Neuronal stem cell (in vitro differentiated cells): Measurements from ENCODE around the gene NRF1.

ENCODE experiments used
- DNase-seq: peaks from one replicate; pipeline ENCODE4 v3.0.0-alpha.2; 2013; ENCODE audit warnings: low spot score
- H2AFZ ChIP-seq: one replicate; pipeline ENCODE4 v1.6.1; 2013; ENCODE audit warnings: mild to moderate bottlenecking, low read length, inconsistent platforms
- H2AK5ac ChIP-seq: 2 replicates; pipeline ENCODE4 v1.6.1; 2013; ENCODE audit warnings: low read depth, mild to moderate bottlenecking, inconsistent platforms, low read length, moderate library complexity, mixed read lengths
- H2BK120ac ChIP-seq: 2 replicates; pipeline ENCODE4 v1.6.1; 2013; ENCODE audit warnings: low read depth, mild to moderate bottlenecking, inconsistent platforms, low read length, moderate library complexity, mixed read lengths
- H2BK12ac ChIP-seq: one replicate; pipeline ENCODE4 v1.6.1; 2013; ENCODE audit warnings: low read length, inconsistent platforms
- H2BK15ac ChIP-seq: 2 replicates; pipeline ENCODE4 v1.6.1; 2013; ENCODE audit warnings: mild to moderate bottlenecking, low read length, inconsistent platforms, mixed read lengths
- H2BK5ac ChIP-seq: one replicate; pipeline ENCODE4 v1.6.1; 2013; ENCODE audit warnings: inconsistent platforms, mild to moderate bottlenecking, low read length, moderate library complexity
- H3K14ac ChIP-seq: one replicate; pipeline ENCODE4 v1.6.1; 2013; ENCODE audit warnings: low read length, inconsistent platforms
- H3K18ac ChIP-seq: 2 replicates; pipeline ENCODE4 v1.6.1; 2013; ENCODE audit warnings: low read length, inconsistent platforms
- H3K23ac ChIP-seq: 2 replicates; pipeline ENCODE4 v1.6.1; 2013; ENCODE audit warnings: low read depth, mild to moderate bottlenecking, mixed read lengths, low read length, inconsistent platforms; ENCODE audit not compliant: poor library complexity
- H3K27ac ChIP-seq: replicated peaks from 3 replicates; pipeline ENCODE4 v1.5.1; 2013; ENCODE audit warnings: low read length, inconsistent platforms
- H3K27me3 ChIP-seq, 3 experiments: 2 replicates each; pipeline ENCODE4 v1.6.1; 2013; ENCODE audit warnings: low read length in 3 of 3, mild to moderate bottlenecking in 2 of 3, inconsistent platforms in 1 of 3, low read depth in 1 of 3, mixed read lengths in 1 of 3, moderate library complexity in 1 of 3; ENCODE audit not compliant: control insufficient read depth in 3 of 3, insufficient read depth in 3 of 3
- H3K36me3 ChIP-seq, 2 donors: replicated peaks in 1 of 2; 2 replicates each; pipeline ENCODE4 v1.6.1; 2013; ENCODE audit warnings: low read length in 2 of 2; ENCODE audit not compliant: control insufficient read depth in 2 of 2, insufficient read depth in 2 of 2
- H3K4ac ChIP-seq: 2 replicates; pipeline ENCODE4 v1.6.1; 2013; ENCODE audit warnings: inconsistent platforms, mild to moderate bottlenecking, low read length, moderate library complexity
- H3K4me1 ChIP-seq, 2 donors: 1 replicate in 1 of 2; 2 replicates in 1 of 2; pipeline ENCODE4 v1.6.1; 2013; ENCODE audit warnings: low read length in 2 of 2, low read depth in 1 of 2; ENCODE audit not compliant: control insufficient read depth in 2 of 2, insufficient read depth in 1 of 2
- H3K4me2 ChIP-seq: one replicate; pipeline ENCODE4 v1.6.1; 2013; ENCODE audit warnings: mild to moderate bottlenecking, low read length, inconsistent platforms; ENCODE audit not compliant: insufficient read depth, poor library complexity, severe bottlenecking
- H3K4me3 ChIP-seq, 2 donors: 2 replicates each; pipeline ENCODE4 v1.5.1; 2013; ENCODE audit warnings: low read length in 2 of 2, mild to moderate bottlenecking in 2 of 2, inconsistent platforms in 1 of 2, moderate library complexity in 1 of 2
- H3K79me1 ChIP-seq: one replicate; pipeline ENCODE4 v1.6.1; 2013; ENCODE audit warnings: low read depth, mild to moderate bottlenecking, inconsistent platforms, low read length, moderate library complexity
- H3K9ac ChIP-seq: one replicate; pipeline ENCODE4 v1.6.1; 2013; ENCODE audit warnings: mild to moderate bottlenecking, low read depth, low read length, inconsistent platforms; ENCODE audit not compliant: poor library complexity
- H3K9me3 ChIP-seq, 2 donors: replicated peaks in 1 of 2; 2 replicates each; pipeline versions ENCODE3 to v1.6.1; 2013; ENCODE audit warnings: low read length in 2 of 2, mild to moderate bottlenecking in 2 of 2, inconsistent platforms in 1 of 2, low read depth in 1 of 2, mixed read lengths in 1 of 2, moderate library complexity in 1 of 2; ENCODE audit not compliant: control insufficient read depth in 2 of 2, insufficient read depth in 1 of 2
- H4K8ac ChIP-seq: one replicate; pipeline ENCODE4 v1.6.1; 2013; ENCODE audit warnings: low read depth, mild to moderate bottlenecking, inconsistent platforms, low read length, moderate library complexity
- H4K91ac ChIP-seq: one replicate; pipeline ENCODE4 v1.6.1; 2013; ENCODE audit warnings: low read length, low read depth, mild to moderate bottlenecking, inconsistent platforms; ENCODE audit not compliant: poor library complexity
- WGBS, 2 donors: extraction: QIAGEN DNeasy Blood & Tissue Kit; methylation state at CpG; one replicate each; pipeline ENCODE4 v1.1.7; 2013; ENCODE audit warnings: missing lambda C conversion rate in 2 of 2, mixed read lengths in 1 of 2; ENCODE audit not compliant: insufficient read length in 2 of 2, insufficient replicate concordance in 1 of 2; ENCODE audit errors: extremely low coverage in 2 of 2; 5-methylcytosine and 5-hydroxymethylcytosine counted together

The NRF1 gene

DNA sequence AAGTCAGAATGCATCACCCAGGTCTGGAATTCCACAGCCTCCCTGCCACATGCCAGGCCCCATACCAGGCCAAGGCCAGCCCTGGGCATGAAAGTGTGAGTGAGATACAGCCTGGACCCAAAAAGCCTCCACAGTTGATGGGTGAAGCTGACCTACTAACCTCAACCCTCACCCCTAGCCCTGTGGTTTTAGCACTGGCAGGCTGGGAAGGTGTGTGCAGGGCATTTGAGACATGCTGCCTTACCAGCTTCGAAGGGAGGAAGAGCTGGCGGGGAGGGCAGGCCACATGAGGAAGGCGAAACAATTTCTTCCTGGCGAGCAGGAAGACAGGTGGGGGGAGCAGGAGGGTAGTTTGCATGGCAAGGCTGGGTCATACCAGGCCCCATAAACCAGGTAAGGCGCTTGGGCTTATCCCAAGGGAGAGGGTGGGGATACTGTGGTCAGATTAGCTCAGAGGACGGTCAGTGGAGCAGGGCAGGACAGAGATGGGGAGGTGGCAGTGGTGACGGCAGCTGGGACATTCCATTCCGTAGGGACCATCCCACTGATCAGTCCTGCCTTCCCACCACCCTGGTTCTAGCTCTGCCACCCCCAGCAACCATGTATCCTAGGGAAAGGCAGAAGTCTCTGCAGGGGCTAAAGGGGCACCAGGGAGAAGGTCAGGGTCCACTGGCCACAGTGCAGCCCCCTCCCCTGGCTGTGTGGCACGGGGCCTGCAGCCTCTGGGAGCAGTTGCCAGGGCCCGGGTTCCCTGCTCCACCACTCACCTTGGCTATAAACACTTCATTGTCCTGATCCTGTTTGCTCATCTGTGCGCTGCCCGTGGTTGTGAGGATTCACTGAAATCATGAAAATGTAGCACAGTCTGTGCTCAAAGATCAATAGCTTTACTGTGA lies 155.8 kb downstream of the NRF1 start:
- Histone ChIP-seq H2BK5ac (no peak overlapping the region), H2BK15ac (peak overlapping the region; percentile 41), H3K4me2 (no peak overlapping the region), H3K14ac (no peak overlapping the region), H2BK12ac (no peak overlapping the region), H3K27ac (no peak overlapping the region), H3K9ac (no peak overlapping the region), H3K9me3 (peaks cover 0 to 3% of the 10 kb centered on the region in 2 donors), H3K23ac (peak overlapping the region; percentile 65), H2BK120ac (no peak overlapping the region), H4K8ac (no peak overlapping the region), H3K18ac (peak overlapping the region; percentile 60), H2AFZ (no peak overlapping the region), H4K91ac (no peak overlapping the region), H3K4me3 (no peak overlapping the region), H3K36me3 (no peaks in the 10 kb centered on the region), H3K4me1 (peaks cover 2 to 12% of the 10 kb centered on the region in 2 donors), H2AK5ac (peak overlapping the region; percentile 77), H3K79me1 (no peaks in the 10 kb centered on the region), H3K4ac (no peak overlapping the region), H3K27me3 (peaks cover 0 to 49% (median 0%) of the 10 kb centered on the region in 3 experiments)
- no CpG with 5 or more reads among the region's 12 CpGs for WGBS, 2 donors
- no peak for DNase-seq

DNA sequence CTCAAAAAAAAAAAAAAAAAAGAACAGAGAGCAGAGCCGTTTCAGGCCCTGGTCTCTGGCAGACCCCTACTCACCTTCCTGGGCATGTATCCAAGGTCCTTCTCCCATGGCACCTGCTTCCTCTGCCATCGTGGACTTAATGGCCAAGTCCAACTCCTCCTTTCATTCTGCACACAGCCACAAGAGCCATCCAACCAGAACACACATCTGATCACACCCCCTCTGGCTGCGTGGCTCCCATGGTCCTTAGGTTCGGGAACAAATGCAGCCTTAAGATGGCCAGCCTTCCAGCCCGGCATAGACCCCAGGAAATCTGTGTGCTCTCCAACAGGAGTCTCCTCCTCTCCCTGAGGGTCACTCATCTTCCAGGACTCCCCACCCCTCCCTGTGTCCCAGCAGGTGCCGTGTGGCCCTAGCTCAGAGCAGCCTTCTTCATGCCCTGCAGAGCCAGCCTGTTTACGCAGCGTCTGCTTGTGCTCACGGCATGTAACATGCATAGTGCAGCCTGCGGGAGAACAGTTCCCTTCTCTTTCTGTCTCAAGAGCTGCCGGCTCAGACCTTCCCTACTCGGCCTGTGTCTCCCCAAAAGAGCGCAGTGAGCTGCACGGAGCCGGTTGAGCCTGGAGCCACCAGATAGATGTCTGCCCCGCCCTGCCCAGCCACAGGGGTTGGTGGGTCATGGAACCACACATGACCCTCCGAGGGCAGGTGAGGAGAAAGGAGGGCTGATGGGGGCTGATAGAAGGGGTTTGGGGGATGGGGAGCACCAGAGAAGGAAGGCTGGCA lies 157.3 kb downstream of the NRF1 start:
- Histone ChIP-seq H2AK5ac (peak overlapping the region; percentile 1), H3K18ac (peak overlapping the region; percentile 79), H2BK5ac (peak overlapping the region; percentile 54), H3K9ac (no peak overlapping the region), H4K91ac (no peak overlapping the region), H2BK12ac (no peak overlapping the region), H2BK15ac (no peak overlapping the region), H3K9me3 (no peaks in the 10 kb centered on the region), H3K36me3 (no peaks in the 10 kb centered on the region), H3K79me1 (no peaks in the 10 kb centered on the region), H3K4me2 (no peak overlapping the region), H2BK120ac (no peak overlapping the region), H3K4me3 (no peak overlapping the region), H3K27ac (no peak overlapping the region), H3K27me3 (peaks cover 0 to 64% (median 0%) of the 10 kb centered on the region in 3 experiments), H3K4ac (no peak overlapping the region), H3K14ac (no peak overlapping the region), H3K23ac (peak overlapping the region; percentile 87), H2AFZ (peak overlapping the region; percentile 29), H3K4me1 (peaks cover 4 to 14% of the 10 kb centered on the region in 2 donors), H4K8ac (no peak overlapping the region)
- DNase-seq = no peak
- no CpG with 5 or more reads among the region's 17 CpGs for WGBS, 2 donors

DNA sequence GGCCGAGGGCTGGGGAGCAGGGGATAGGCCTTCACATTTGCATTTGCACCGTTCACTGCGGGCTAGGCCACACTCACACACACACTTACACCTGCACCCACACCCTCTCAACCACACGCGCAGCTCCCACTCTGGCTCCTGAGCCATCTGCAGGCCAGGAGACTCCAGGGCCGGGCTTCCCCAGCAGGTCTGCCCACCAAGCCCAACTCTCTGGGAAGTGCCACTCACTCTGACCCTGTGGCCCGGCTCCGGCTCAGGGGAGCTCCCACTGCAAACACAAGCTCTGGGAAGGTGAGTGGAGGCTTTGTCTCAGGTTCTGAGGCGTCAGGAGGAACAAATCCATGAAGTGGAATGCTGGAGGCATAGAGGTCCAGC lies 157.9 kb downstream of the NRF1 start:
- Histone ChIP-seq H3K4me2 (no peak overlapping the region), H2AK5ac (peak overlapping the region; percentile 1), H3K23ac (peak overlapping the region; percentile 87), H3K9me3 (no peaks in the 10 kb centered on the region), H3K79me1 (no peaks in the 10 kb centered on the region), H2BK15ac (no peak overlapping the region), H4K8ac (no peak overlapping the region), H3K36me3 (no peaks in the 10 kb centered on the region), H2BK12ac (no peak overlapping the region), H2BK5ac (peak overlapping the region; percentile 54), H3K27ac (no peak overlapping the region), H4K91ac (no peak overlapping the region), H3K18ac (peak overlapping the region; percentile 32), H2AFZ (no peak overlapping the region), H3K9ac (no peak overlapping the region), H3K27me3 (peaks cover 0 to 69% (median 0%) of the 10 kb centered on the region in 3 experiments), H3K14ac (no peak overlapping the region), H3K4ac (no peak overlapping the region), H3K4me1 (peaks cover 4 to 14% of the 10 kb centered on the region in 2 donors), H2BK120ac (no peak overlapping the region), H3K4me3 (no peak overlapping the region)
- DNase-seq = no peak
- WGBS, 2 donors = no CpG with 5 or more reads among the region's 9 CpGs
